Ishikawa (cell line): ENCODE results near the gene TP53.
A peak's percentile ranks its signal among the peaks of the same experiment; 100 is the strongest.

Experiments
- CEBPB ChIP-seq: IDR thresholded peaks from 2 replicates; pipeline ENCODE4 v1.6.1; 2012
- CREB1 ChIP-seq: IDR thresholded peaks from 2 replicates; pipeline ENCODE4 v1.6.1; 2012; ENCODE audit warnings: low read depth
- EGR1 ChIP-seq: IDR thresholded peaks from 2 replicates; pipeline ENCODE4 v1.6.1; 2012
- EP300 ChIP-seq: IDR thresholded peaks from 2 replicates; pipeline ENCODE4 v1.6.1; 2012; ENCODE audit warnings: borderline replicate concordance
- FOXM1 ChIP-seq: IDR thresholded peaks from 2 replicates; pipeline ENCODE4 v1.6.1; 2012; ENCODE audit warnings: low read depth, borderline replicate concordance
- MAX ChIP-seq: IDR thresholded peaks from 2 replicates; pipeline ENCODE4 v1.6.1; 2012
- NFIC ChIP-seq: IDR thresholded peaks from 2 replicates; pipeline ENCODE4 v1.6.1; 2012
- RAD21 ChIP-seq: IDR thresholded peaks from 2 replicates; pipeline ENCODE4 v1.6.1; 2012; ENCODE audit warnings: low read depth
- REST ChIP-seq: IDR thresholded peaks from 2 replicates; pipeline ENCODE4 v1.6.1; 2012; ENCODE audit warnings: low read depth, mild to moderate bottlenecking
- TAF1 ChIP-seq: IDR thresholded peaks from 2 replicates; pipeline ENCODE4 v1.6.1; 2012; ENCODE audit warnings: low read depth, mild to moderate bottlenecking
- TCF12 ChIP-seq: IDR thresholded peaks from 2 replicates; pipeline ENCODE4 v1.6.1; 2012; ENCODE audit warnings: low read depth
- TEAD4 ChIP-seq: IDR thresholded peaks from 2 replicates; pipeline ENCODE4 v1.6.1; 2012
- USF1 ChIP-seq: IDR thresholded peaks from 2 replicates; pipeline ENCODE4 v1.6.1; 2012
- YY1 ChIP-seq: IDR thresholded peaks from 2 replicates; pipeline ENCODE4 v1.6.1; 2012; ENCODE audit warnings: low read depth
- ZBTB7A ChIP-seq: IDR thresholded peaks from 2 replicates; pipeline ENCODE4 v1.6.1; 2012; ENCODE audit warnings: low read depth

The TP53 gene

GRCh38 chr17:7687072-7687907 is at the start of gene TP53:
Gene TP53 (minus strand): TSS chr17:7687490. CDS start chr17:7676594, 10,896 bp downstream.
- TF ChIP-seq FOXM1 = no peak
- TF ChIP-seq TCF12 = peak; percentile 60; the same call in 1 of the 2 replicates
- no peak for TF ChIP-seq REST
- peak; percentile 95 for TF ChIP-seq MAX
- TF ChIP-seq NFIC = no peak
- peak; percentile 25; the same call in 1 of the 2 replicates for TF ChIP-seq TEAD4
- no peak for TF ChIP-seq RAD21
- TF ChIP-seq CREB1 = no peak
- TF ChIP-seq TAF1 = peak; percentile 87
- no peak for TF ChIP-seq EP300
- TF ChIP-seq EGR1 = peak; percentile 53
- peak; percentile 38; the same call in 1 of the 2 replicates for TF ChIP-seq CEBPB
- TF ChIP-seq USF1 = peak; percentile 60; the same call in 1 of the 2 replicates
- no peak for TF ChIP-seq ZBTB7A
- peak; percentile 99 for TF ChIP-seq YY1

- TF ChIP-seq NFIC (no peak), TEAD4 (no peak), USF1 (no peak), ZBTB7A (no peak)
Measured at GRCh38 chr17:7732981-7733539, 45.8 kb upstream of the TP53 start.

- TF ChIP-seq CREB1 (no peak), NFIC (no peak), RAD21 (no peak), TEAD4 (no peak), CEBPB (no peak)
Measured at GRCh38 chr17:7729816-7730215, 42.5 kb upstream of the TP53 start.

GRCh38 chr17:7727886-7728285 is 40.6 kb upstream of the TP53 start:
- TF ChIP-seq REST (no peak), TAF1 (no peak), EP300 (no peak), FOXM1 (no peak)

GRCh38 chr17:7721612-7722011 is 34.3 kb upstream of the TP53 start:
- no peak for TF ChIP-seq USF1
- no peak for TF ChIP-seq ZBTB7A
- no peak for TF ChIP-seq EP300
- no peak for TF ChIP-seq TAF1

- no peak for TF ChIP-seq EP300
- no peak for TF ChIP-seq EGR1
- no peak for TF ChIP-seq CEBPB
- no peak for TF ChIP-seq ZBTB7A
- TF ChIP-seq TAF1 = no peak
- TF ChIP-seq RAD21 = no peak
- no peak for TF ChIP-seq YY1
- no peak for TF ChIP-seq FOXM1
- TF ChIP-seq NFIC = no peak
- no peak for TF ChIP-seq MAX
- no peak for TF ChIP-seq TCF12
- no peak for TF ChIP-seq REST
- no peak for TF ChIP-seq CREB1
Measured at GRCh38 chr17:7720125-7720524, 32.8 kb upstream of the TP53 start.
